GM12878 (cell line): ENCODE data around the gene MCEE. TPM values are rescaled to one million over a fixed set of nuclear protein-coding genes. Genes with fewer than 3 reads are reported as not detected.

Experiments
- BACH1 ChIP-seq: fragments of 450-650 bp; IDR thresholded peaks from 2 replicates; pipeline ENCODE4 v1.6.1; 2017; ENCODE audit warnings: mild to moderate bottlenecking, borderline replicate concordance
- EGR1 ChIP-seq, 2 experiments: IDR thresholded peaks; 1 replicate in 1 of 2; 2 replicates in 1 of 2; pipeline ENCODE4 v1.6.1; 2011 to 2012; ENCODE audit warnings: low read depth in 2 of 2, low read length in 2 of 2, borderline replicate concordance in 1 of 2, mild to moderate bottlenecking in 1 of 2, moderate library complexity in 1 of 2
- EP300 ChIP-seq, 2 experiments: fragments of 150-350 bp in 1 of 2; IDR thresholded peaks; 2 replicates each; pipeline ENCODE4 v1.6.1; 2011 to 2012; ENCODE audit warnings: low read depth in 2 of 2, low read length in 2 of 2, borderline replicate concordance in 1 of 2, improper control_type of control experiment in 1 of 2, inconsistent platforms in 1 of 2; ENCODE audit not compliant: control insufficient read depth in 1 of 2
- ESRRA ChIP-seq: IDR thresholded peaks from 2 replicates; pipeline ENCODE4 v1.6.1; 2012; ENCODE audit warnings: mild to moderate bottlenecking, low read length, improper control_type of control experiment
- IKZF1 ChIP-seq: fragments of 450-650 bp; conservative IDR thresholded peaks from 2 replicates; pipeline ENCODE4 v1.6.1; 2017; ENCODE audit warnings: antibody characterized with exemption, mild to moderate bottlenecking
- KLF5 ChIP-seq: fragments of 450-650 bp; IDR thresholded peaks from 2 replicates; pipeline ENCODE4 v1.6.1; 2014; ENCODE audit warnings: mild to moderate bottlenecking; ENCODE audit not compliant: partially characterized antibody
- MTA2 ChIP-seq: fragments of 450-650 bp; IDR thresholded peaks from 2 replicates; pipeline ENCODE4 v1.6.1; 2016; ENCODE audit warnings: low read depth, mild to moderate bottlenecking, moderate library complexity
- NFYA ChIP-seq: IDR thresholded peaks from 2 replicates; pipeline ENCODE4 v1.6.1; 2011; ENCODE audit warnings: low read depth, mild to moderate bottlenecking, low read length, improper control_type of control experiment, borderline replicate concordance
- NR2C2 ChIP-seq: IDR thresholded peaks from 2 replicates; pipeline ENCODE4 v1.6.1; 2011; ENCODE audit warnings: borderline replicate concordance, low read depth; ENCODE audit not compliant: control insufficient read depth, insufficient read length
- RFX5 ChIP-seq: IDR thresholded peaks from 2 replicates; pipeline ENCODE4 v1.6.1; 2011; ENCODE audit warnings: low read depth, low read length, improper control_type of control experiment
- SREBF1 ChIP-seq: IDR thresholded peaks from 2 replicates; pipeline ENCODE4 v1.6.1; 2012; ENCODE audit warnings: mild to moderate bottlenecking, low read length
- SREBF2 ChIP-seq: IDR thresholded peaks from 2 replicates; pipeline ENCODE4 v1.6.1; 2012; ENCODE audit warnings: mild to moderate bottlenecking, low read length
- SRF ChIP-seq, 2 experiments: IDR thresholded peaks; 2 replicates each; pipeline ENCODE4 v1.6.1; 2011; ENCODE audit warnings: low read depth in 2 of 2, low read length in 2 of 2, mild to moderate bottlenecking in 1 of 2, moderate library complexity in 1 of 2
- SUZ12 ChIP-seq: fragments of 200-600 bp; sonication (generic); IDR thresholded peaks from one replicate; pipeline ENCODE4 v1.6.1; 2018; ENCODE audit warnings: antibody characterized with exemption, mild to moderate bottlenecking; ENCODE audit not compliant: unreplicated experiment
- TAF1 ChIP-seq: IDR thresholded peaks from 2 replicates; pipeline ENCODE4 v1.6.1; 2011; ENCODE audit warnings: mild to moderate bottlenecking, low read depth, low read length, borderline replicate concordance
- TARDBP ChIP-seq: IDR thresholded peaks from 2 replicates; pipeline ENCODE4 v1.6.1; 2016; ENCODE audit warnings: borderline replicate concordance
- TCF3 ChIP-seq: IDR thresholded peaks from 2 replicates; pipeline ENCODE4 v1.6.1; 2012; ENCODE audit warnings: low read depth, mild to moderate bottlenecking, low read length, borderline replicate concordance; ENCODE audit not compliant: insufficient read depth
- TCF7 ChIP-seq: IDR thresholded peaks from 2 replicates; pipeline ENCODE4 v1.6.1; 2014; ENCODE audit warnings: antibody characterized with exemption, borderline replicate concordance
- YY1 ChIP-seq: IDR thresholded peaks from 2 replicates; pipeline ENCODE4 v1.6.1; 2011; ENCODE audit warnings: low read depth, mild to moderate bottlenecking, low read length
- polyA plus RNA-seq, 11 experiments: library from polyadenylated mRNA; depleted of rRNA in 4 of 11; unstranded in 6 of 11; stranded (reverse) in 5 of 11; fragments of >200 nt; fragmentation: Nextera tagmentation in 4 of 11; fragmentation: Illumina TruSeq in 1 of 11; extraction: Ambion mirVana in 4 of 11; extraction: Trizol in 1 of 11; gene quantifications; 1 replicate in 1 of 11; 2 replicates in 10 of 11; pipeline versions ENCODE4 v1.2.1 to v1.2.3, GENCODE V29; 2011 to 2016; ENCODE audit warnings: inconsistent platforms in 2 of 11, missing spikeins in 2 of 11, low read depth in 1 of 11
- total RNA-seq, 4 experiments: library from RNA; depleted of rRNA in 3 of 4; stranded (reverse); fragments of >200 nt in 3 of 4; fragmentation: Illumina TruSeq in 1 of 4; extraction: Trizol in 1 of 4; gene quantifications; 2 replicates each; pipeline versions ENCODE4 v1.2.1 to v1.2.3, GENCODE V29; 2013 to 2021
- TF ChIP-seq, protein P1 (sequence below): fragments of 450-650 bp; IDR thresholded peaks from 2 replicates; pipeline ENCODE4 v1.6.1; 2016; ENCODE audit warnings: mild to moderate bottlenecking, moderate library complexity, borderline replicate concordance
- TF ChIP-seq, protein P2 (sequence below): IDR thresholded peaks from 2 replicates; pipeline ENCODE4 v1.6.1; 2012; ENCODE audit warnings: low read length, inconsistent platforms
- TF ChIP-seq, protein P3 (sequence below): fragments of 450-650 bp; formaldehyde crosslinking; IDR thresholded peaks from 2 replicates; pipeline ENCODE4 v1.5.0; 2022; ENCODE audit warnings: mild to moderate bottlenecking, missing genetic modification characterization

Gene MCEE
- total and polyA plus RNA-seq, 10 of the 15 experiments (the other 5 are each of a cell fraction or from before 2014, with no cell fraction given): 17.3 to 63.4 (median 20.9) TPM

DNA sequence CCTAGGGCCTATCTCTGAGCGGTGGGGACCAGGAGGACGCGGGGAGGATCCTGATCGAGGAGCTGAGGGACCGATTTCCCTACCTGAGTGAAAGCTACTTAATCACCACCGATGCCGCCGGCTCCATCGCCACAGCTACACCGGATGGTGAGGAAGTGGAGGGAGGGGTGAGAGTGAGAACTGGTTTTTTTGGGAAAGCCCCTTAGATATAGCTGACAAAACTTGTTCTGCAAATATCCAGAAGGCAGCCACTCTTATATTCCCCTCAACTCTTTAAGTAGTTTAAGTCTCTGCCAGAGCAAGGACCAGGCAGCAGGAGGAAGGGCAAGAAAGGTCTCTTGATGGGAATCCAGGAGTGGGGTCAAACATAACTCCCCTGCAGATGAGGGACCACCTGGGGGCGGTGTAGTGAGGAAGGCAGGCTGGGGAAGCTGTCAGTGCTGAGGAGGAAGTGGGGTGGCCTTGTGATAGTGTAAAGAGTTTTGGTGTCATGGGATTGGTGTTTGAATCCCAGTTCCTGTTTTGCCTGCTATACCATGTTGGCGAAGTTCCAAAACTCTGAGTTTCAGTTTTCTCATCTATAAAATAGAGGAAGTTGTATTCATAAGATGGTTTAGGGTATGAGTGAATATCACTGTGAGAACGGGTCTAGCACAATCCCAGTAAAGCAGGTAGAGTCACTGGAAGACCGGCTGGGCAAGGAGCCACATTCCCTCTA is 58.2 kb downstream of the MCEE start (continued):
- TF ChIP-seq SREBF1 (no peak), MTA2 (peak; percentile 69; the same call in 1 of the 2 replicates), SUZ12 (no peak), SREBF2 (no peak), IKZF1 (peak; percentile 95), SRF (IDR thresholded peaks at IDR 0.05; ENCODE audit: low read depth in 2 of 2, low read length in 2 of 2) (no peak), RFX5 (no peak), YY1 (0 out of 2 replicates have a peak, but pooled peaks have one; percentile 41), TAF1 (no peak), NFYA (no peak), ESRRA (no peak), KLF5 (peak; percentile 31), TCF7 (no peak), TARDBP (no peak; the same call in 1 of the 2 replicates), TCF3 (no peak), EP300 (IDR thresholded peaks at IDR 0.05; ENCODE audit: borderline replicate concordance in 1 of 2, control insufficient read depth in 1 of 2, low read depth in 2 of 2, low read length in 2 of 2) (peak; percentile 22 to 83; a peak in 3 of 4 replicates), NR2C2 (no peak), BACH1 (no peak), EGR1 (IDR thresholded peaks at IDR 0.05; ENCODE audit: borderline replicate concordance in 1 of 2, low read depth in 2 of 2, low read length in 2 of 2) (no peak; a peak in 1 of 3 replicates)
- TF ChIP-seq, protein P1, sequence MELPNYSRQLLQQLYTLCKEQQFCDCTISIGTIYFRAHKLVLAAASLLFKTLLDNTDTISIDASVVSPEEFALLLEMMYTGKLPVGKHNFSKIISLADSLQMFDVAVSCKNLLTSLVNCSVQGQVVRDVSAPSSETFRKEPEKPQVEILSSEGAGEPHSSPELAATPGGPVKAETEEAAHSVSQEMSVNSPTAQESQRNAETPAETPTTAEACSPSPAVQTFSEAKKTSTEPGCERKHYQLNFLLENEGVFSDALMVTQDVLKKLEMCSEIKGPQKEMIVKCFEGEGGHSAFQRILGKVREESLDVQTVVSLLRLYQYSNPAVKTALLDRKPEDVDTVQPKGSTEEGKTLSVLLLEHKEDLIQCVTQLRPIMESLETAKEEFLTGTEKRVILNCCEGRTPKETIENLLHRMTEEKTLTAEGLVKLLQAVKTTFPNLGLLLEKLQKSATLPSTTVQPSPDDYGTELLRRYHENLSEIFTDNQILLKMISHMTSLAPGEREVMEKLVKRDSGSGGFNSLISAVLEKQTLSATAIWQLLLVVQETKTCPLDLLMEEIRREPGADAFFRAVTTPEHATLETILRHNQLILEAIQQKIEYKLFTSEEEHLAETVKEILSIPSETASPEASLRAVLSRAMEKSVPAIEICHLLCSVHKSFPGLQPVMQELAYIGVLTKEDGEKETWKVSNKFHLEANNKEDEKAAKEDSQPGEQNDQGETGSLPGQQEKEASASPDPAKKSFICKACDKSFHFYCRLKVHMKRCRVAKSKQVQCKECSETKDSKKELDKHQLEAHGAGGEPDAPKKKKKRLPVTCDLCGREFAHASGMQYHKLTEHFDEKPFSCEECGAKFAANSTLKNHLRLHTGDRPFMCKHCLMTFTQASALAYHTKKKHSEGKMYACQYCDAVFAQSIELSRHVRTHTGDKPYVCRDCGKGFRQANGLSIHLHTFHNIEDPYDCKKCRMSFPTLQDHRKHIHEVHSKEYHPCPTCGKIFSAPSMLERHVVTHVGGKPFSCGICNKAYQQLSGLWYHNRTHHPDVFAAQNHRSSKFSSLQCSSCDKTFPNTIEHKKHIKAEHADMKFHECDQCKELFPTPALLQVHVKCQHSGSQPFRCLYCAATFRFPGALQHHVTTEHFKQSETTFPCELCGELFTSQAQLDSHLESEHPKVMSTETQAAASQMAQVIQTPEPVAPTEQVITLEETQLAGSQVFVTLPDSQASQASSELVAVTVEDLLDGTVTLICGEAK: no peak; the same call in 1 of the 2 replicates
- TF ChIP-seq, protein P2, sequence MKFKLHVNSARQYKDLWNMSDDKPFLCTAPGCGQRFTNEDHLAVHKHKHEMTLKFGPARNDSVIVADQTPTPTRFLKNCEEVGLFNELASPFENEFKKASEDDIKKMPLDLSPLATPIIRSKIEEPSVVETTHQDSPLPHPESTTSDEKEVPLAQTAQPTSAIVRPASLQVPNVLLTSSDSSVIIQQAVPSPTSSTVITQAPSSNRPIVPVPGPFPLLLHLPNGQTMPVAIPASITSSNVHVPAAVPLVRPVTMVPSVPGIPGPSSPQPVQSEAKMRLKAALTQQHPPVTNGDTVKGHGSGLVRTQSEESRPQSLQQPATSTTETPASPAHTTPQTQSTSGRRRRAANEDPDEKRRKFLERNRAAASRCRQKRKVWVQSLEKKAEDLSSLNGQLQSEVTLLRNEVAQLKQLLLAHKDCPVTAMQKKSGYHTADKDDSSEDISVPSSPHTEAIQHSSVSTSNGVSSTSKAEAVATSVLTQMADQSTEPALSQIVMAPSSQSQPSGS: no peak
- TF ChIP-seq, protein P3, sequence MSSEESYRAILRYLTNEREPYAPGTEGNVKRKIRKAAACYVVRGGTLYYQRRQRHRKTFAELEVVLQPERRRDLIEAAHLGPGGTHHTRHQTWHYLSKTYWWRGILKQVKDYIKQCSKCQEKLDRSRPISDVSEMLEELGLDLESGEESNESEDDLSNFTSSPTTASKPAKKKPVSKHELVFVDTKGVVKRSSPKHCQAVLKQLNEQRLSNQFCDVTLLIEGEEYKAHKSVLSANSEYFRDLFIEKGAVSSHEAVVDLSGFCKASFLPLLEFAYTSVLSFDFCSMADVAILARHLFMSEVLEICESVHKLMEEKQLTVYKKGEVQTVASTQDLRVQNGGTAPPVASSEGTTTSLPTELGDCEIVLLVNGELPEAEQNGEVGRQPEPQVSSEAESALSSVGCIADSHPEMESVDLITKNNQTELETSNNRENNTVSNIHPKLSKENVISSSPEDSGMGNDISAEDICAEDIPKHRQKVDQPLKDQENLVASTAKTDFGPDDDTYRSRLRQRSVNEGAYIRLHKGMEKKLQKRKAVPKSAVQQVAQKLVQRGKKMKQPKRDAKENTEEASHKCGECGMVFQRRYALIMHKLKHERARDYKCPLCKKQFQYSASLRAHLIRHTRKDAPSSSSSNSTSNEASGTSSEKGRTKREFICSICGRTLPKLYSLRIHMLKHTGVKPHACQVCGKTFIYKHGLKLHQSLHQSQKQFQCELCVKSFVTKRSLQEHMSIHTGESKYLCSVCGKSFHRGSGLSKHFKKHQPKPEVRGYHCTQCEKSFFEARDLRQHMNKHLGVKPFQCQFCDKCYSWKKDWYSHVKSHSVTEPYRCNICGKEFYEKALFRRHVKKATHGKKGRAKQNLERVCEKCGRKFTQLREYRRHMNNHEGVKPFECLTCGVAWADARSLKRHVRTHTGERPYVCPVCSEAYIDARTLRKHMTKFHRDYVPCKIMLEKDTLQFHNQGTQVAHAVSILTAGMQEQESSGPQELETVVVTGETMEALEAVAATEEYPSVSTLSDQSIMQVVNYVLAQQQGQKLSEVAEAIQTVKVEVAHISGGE (CRISPR knock-in tag): no peak
